Esophagus muscularis mucosa (tissue), 4 donors: ENCODE measurements around the gene XKRX. TPM values are rescaled to one million over a fixed set of nuclear protein-coding genes. Genes with fewer than 3 reads are reported as not detected.

Source experiments
- DNase-seq: peaks from one replicate; pipeline ENCODE4 v3.0.0-alpha.2; 2017; ENCODE audit errors: extremely low spot score
- H3K27ac ChIP-seq, 4 donors: fragments of 200-600 bp; sonication (generic); replicated peaks in 1 of 4; 1 replicate in 3 of 4; 2 replicates in 1 of 4; pipeline ENCODE4 v1.5.1; 2016 to 2019; ENCODE audit warnings: mild to moderate bottlenecking in 1 of 4
- H3K27me3 ChIP-seq, 4 donors: fragments of 200-600 bp; sonication (generic); one replicate each; pipeline versions ENCODE4 v1.5.1 to v1.6.0; 2016 to 2019
- H3K36me3 ChIP-seq, 4 donors: fragments of 200-600 bp; sonication (generic); one replicate each; pipeline ENCODE4 v1.5.1; 2016 to 2019
- H3K4me1 ChIP-seq, 4 donors: fragments of 200-600 bp; sonication (generic); one replicate each; pipeline ENCODE4 v1.5.1; 2016 to 2019
- H3K4me3 ChIP-seq, 4 donors: fragments of 200-600 bp; sonication (generic); 1 replicate in 2 of 4; 2 replicates in 2 of 4; pipeline ENCODE4 v1.5.1; 2016 to 2019; ENCODE audit warnings: mild to moderate bottlenecking in 4 of 4, moderate library complexity in 1 of 4
- H3K9me3 ChIP-seq, 4 donors: fragments of 200-600 bp; sonication (generic); 1 replicate in 3 of 4; 2 replicates in 1 of 4; pipeline ENCODE4 v1.5.1; 2016 to 2019
- EP300 ChIP-seq: sonication (generic); formaldehyde crosslinking; IDR thresholded peaks from one replicate; pipeline ENCODE4 v1.6.1; 2017; ENCODE audit warnings: antibody characterized with exemption
- POLR2A ChIP-seq: fragments of 450-650 bp; IDR thresholded peaks from one replicate; pipeline ENCODE4 v1.6.1; 2017; ENCODE audit warnings: antibody characterized with exemption, moderate library complexity, mild to moderate bottlenecking, low read depth
- POLR2AphosphoS5 ChIP-seq, 2 donors: sonication (generic); formaldehyde crosslinking; IDR thresholded peaks; one replicate each; pipeline ENCODE4 v1.6.1; 2017; ENCODE audit warnings: antibody characterized with exemption in 2 of 2
- WGBS: methylation state at CpG from one replicate; pipeline ENCODE4 v1.1.5; 2018; 5-methylcytosine and 5-hydroxymethylcytosine counted together
- intact Hi-C: fragments of 100-400 bp; cut with DNase I; formaldehyde crosslinking; loops from one replicate; pipeline ENCODE4 v1.15.1; 2023
- total RNA-seq, 4 donors: library from RNA; depleted of rRNA; stranded (reverse); fragments of >200 nt; gene quantifications; one replicate each; pipeline versions ENCODE4 v1.1.0 to v1.2.1, GENCODE V29; 2016
- TF ChIP-seq, protein P1 (sequence below), 3 experiments: fragments of 200-600 bp in 2 of 3; fragments of 450-650 bp in 1 of 3; sonication (generic) in 2 of 3; IDR thresholded peaks; one replicate each; pipeline ENCODE4 v1.5.1; 2017 to 2019; ENCODE audit warnings: antibody characterized with exemption in 3 of 3, mild to moderate bottlenecking in 2 of 3, moderate library complexity in 1 of 3

XKRX gene
- total RNA-seq, 4 donors from 2014 or later = 0.17 TPM; not detected in 3

DNA sequence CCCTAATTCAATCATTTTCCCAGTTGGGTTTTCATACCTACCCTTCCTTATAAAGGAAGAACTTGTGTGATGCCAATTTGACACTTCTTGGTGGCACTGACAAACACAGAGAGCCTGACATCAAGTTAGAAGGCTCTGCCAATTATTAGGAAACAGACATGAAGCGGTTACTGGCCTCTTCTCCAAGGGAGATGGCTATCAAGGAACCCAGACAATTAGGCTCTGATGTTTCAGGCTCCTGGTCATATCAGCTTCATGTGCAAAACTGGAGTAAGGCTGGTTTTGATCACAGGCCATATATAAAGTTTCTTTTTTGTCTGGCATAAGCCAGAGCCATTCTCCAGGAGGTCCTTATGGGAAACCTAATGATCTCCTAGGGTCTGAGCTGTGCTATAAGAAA, 41.2 kb upstream of the XKRX start:
- DNase-seq = no peak

DNA sequence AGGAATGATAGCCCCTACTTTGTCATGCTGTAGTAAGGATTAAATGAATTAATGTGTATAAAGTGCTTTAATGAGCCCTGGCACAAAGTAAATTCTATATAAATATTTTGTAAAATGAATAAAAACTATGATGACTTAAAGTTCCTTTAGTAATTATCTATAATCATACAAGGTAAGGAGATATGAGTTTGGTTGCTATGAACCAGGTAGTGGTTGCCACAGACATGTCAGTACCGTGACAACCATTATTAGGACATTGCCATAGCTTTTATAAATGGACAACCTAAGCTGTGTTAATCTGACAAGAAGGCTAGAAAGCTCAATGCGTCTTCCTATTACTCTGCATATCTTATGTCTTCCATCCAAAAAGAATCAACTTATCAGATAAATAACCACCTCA, 40.7 kb upstream of the XKRX start, which contains the start of gene ARL13A:
Gene ARL13A (plus strand): TSS at position 301 of the 400 bp plus-strand sequence. CDS start 3,982 bp downstream, outside the sequence.
- Histone ChIP-seq H3K4me1 (no peaks in the 10 kb centered on the region), H3K27ac (no peak within 1 kb of the TSS), H3K4me3 (no peak within 1 kb of the TSS), H3K36me3 (no peaks in the 10 kb centered on the region), H3K9me3 (no peaks in the 10 kb centered on the region), H3K27me3 (no peaks in the 10 kb centered on the region)
- no peak for DNase-seq
- intact Hi-C loops = no loop called here
- TF ChIP-seq POLR2AphosphoS5 (IDR thresholded peaks at IDR 0.05) = no peak
- TF ChIP-seq POLR2A = no peak
- no peak for TF ChIP-seq EP300
- TF ChIP-seq, protein P1, sequence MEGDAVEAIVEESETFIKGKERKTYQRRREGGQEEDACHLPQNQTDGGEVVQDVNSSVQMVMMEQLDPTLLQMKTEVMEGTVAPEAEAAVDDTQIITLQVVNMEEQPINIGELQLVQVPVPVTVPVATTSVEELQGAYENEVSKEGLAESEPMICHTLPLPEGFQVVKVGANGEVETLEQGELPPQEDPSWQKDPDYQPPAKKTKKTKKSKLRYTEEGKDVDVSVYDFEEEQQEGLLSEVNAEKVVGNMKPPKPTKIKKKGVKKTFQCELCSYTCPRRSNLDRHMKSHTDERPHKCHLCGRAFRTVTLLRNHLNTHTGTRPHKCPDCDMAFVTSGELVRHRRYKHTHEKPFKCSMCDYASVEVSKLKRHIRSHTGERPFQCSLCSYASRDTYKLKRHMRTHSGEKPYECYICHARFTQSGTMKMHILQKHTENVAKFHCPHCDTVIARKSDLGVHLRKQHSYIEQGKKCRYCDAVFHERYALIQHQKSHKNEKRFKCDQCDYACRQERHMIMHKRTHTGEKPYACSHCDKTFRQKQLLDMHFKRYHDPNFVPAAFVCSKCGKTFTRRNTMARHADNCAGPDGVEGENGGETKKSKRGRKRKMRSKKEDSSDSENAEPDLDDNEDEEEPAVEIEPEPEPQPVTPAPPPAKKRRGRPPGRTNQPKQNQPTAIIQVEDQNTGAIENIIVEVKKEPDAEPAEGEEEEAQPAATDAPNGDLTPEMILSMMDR (IDR thresholded peaks at IDR 0.05) = no peak
- 68% methylated on average over 2 of the region's 2 CpGs for WGBS

More for the DNA sequence above, 41.2 kb upstream of the XKRX start:
- Histone ChIP-seq H3K36me3 (no peaks in the 10 kb centered on the region), H3K4me3 (no peak overlapping the region), H3K9me3 (no peaks in the 10 kb centered on the region), H3K27ac (no peak overlapping the region), H3K4me1 (no peaks in the 10 kb centered on the region), H3K27me3 (no peaks in the 10 kb centered on the region)
- TF ChIP-seq POLR2AphosphoS5 (IDR thresholded peaks at IDR 0.05) (no peak), POLR2A (no peak), EP300 (no peak)
- TF ChIP-seq, protein P1 (IDR thresholded peaks at IDR 0.05) = no peak
- WGBS = 91% methylated on average over 1 of the region's 1 CpG
- intact Hi-C loops = no loop called here

DNA sequence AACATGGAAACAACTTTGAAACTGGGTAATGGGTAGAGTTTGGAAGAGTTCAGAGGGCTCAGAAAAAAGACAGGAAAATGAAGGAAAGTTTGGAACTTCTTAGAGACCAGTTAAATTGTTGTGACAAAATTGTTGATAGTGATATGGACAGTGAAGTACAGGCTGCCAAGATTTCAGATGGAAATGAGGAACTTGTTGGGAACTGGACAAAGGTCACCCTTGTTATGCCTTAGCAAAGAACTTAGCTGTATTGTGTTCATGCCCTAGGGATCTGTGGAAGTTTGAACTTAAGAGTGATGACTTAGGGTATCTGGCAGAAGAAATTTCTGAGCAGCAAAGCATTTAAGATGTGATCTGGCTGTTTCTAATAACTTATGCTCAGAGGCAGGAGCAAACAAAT, 35.6 kb upstream of the XKRX start:
- no peak overlapping the region for H3K27ac ChIP-seq
- TF ChIP-seq, protein P1 (IDR thresholded peaks at IDR 0.05) = no peak
- no peak for TF ChIP-seq POLR2A
- no peak for TF ChIP-seq EP300
- TF ChIP-seq POLR2AphosphoS5 (IDR thresholded peaks at IDR 0.05) = no peak
- H3K4me1 ChIP-seq = no peaks in the 10 kb centered on the region
- intact Hi-C loops = no loop called here
- DNase-seq = no peak
- no peak overlapping the region for H3K4me3 ChIP-seq
- no peaks in the 10 kb centered on the region for H3K36me3 ChIP-seq
- H3K27me3 ChIP-seq = no peaks in the 10 kb centered on the region
- no peaks in the 10 kb centered on the region for H3K9me3 ChIP-seq

DNA sequence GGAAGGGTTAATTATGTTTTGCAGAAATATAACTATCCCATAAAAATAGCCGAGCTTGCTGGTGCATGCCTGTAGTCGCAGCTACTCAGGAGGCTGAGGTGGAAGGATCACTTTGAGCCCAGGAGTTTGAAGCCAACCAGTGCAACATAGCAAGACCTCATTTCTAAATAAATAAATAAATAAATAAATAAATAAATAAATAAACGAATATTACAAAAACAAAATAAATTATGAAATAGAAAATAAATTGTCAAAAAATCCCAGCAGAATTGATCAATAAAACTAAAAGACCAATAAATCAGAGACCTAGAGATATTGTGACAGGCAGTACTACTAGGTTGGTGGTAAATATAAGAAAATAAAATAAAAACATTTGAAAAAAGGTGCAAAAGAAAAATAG, 34.1 kb upstream of the XKRX start:
- no peak for TF ChIP-seq EP300
- Histone ChIP-seq H3K9me3 (no peaks in the 10 kb centered on the region), H3K27ac (no peak overlapping the region), H3K36me3 (no peaks in the 10 kb centered on the region), H3K4me1 (no peaks in the 10 kb centered on the region), H3K27me3 (no peaks in the 10 kb centered on the region), H3K4me3 (no peak overlapping the region)
- no peak for DNase-seq
- 77% methylated on average over 3 of the region's 3 CpGs for WGBS
- intact Hi-C loops = no loop called here

DNA sequence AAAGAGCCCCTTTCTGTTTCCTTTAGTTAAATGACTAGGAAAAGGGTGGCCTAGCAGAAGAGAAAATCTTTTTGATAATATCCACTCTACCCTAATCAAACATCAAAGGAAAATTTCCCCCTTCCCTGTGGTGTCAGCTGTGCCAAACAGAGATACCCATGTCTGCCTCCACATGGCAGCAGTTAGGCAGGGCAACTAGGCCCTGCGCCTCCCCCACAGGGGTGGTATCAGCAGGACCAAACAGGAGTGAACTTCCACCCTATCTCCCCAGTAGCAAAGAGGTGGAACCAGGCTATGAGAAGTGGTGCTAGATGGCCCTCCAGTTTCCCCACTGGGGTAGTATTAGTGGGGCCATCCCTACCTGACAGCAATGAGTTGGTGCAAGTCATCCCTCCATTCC, 19.8 kb upstream of the XKRX start:
- Histone ChIP-seq H3K27ac (no peak overlapping the region), H3K4me3 (no peak overlapping the region), H3K4me1 (no peaks in the 10 kb centered on the region), H3K9me3 (no peaks in the 10 kb centered on the region), H3K27me3 (no peaks in the 10 kb centered on the region), H3K36me3 (no peaks in the 10 kb centered on the region)
- intact Hi-C loops = no loop called here
- WGBS = 83% methylated on average over 1 of the region's 1 CpG
- TF ChIP-seq POLR2A (no peak), EP300 (no peak), POLR2AphosphoS5 (IDR thresholded peaks at IDR 0.05) (no peak)
- TF ChIP-seq, protein P1 (IDR thresholded peaks at IDR 0.05) = no peak
- DNase-seq = no peak
